H7 (cell line): ENCODE results near the gene YWHAH. TPM values are rescaled to one million over a fixed set of nuclear protein-coding genes. Genes with fewer than 3 reads are reported as not detected.
A peak's percentile ranks its signal among the peaks of the same experiment; 100 is the strongest.

Source experiments
- DNase-seq: peaks from one replicate; pipeline ENCODE4 v3.0.0; 2012
- H3K27me3 ChIP-seq: 2 replicates; pipeline ENCODE4 v1.6.0; 2011; ENCODE audit warnings: mild to moderate bottlenecking, low read length; ENCODE audit not compliant: control insufficient read depth, insufficient read depth
- H3K36me3 ChIP-seq: replicated peaks from 2 replicates; pipeline ENCODE4 v1.5.1; 2011; ENCODE audit warnings: low read length; ENCODE audit not compliant: control insufficient read depth, insufficient read depth
- H3K4me3 ChIP-seq: 2 replicates; pipeline ENCODE4 v1.5.1; 2011; ENCODE audit warnings: low read depth, mild to moderate bottlenecking, control low read depth, low read length, moderate library complexity; ENCODE audit not compliant: insufficient read depth
- total RNA-seq: library from RNA; depleted of rRNA; stranded (reverse); fragments of >200 nt; shearing (Covaris generic); gene quantifications from 2 replicates; pipeline ENCODE4 v1.2.3, GENCODE V29; 2014

YWHAH gene
- total RNA-seq, 1 experiment from 2014 or later, result 229 TPM

DNA sequence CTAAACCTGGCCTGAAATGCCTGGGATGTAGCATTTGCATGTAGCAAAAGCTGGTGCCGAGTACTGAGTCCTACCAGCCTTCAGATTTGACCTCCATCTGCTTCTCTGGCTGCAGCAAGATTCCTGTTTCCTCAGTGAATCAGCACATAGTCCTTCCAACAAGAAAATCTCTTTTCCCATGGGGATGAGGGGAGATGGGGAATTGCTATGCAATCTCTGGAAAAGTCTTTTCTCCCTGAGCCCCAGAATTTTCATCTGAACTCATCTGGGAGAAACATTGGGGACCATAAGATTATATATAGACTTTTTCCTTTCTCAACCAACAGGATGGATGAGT lies 32.0 kb upstream of the YWHAH start:
- Histone ChIP-seq H3K4me3 (no peak overlapping the region), H3K27me3 (no peaks in the 10 kb centered on the region), H3K36me3 (no peaks in the 10 kb centered on the region)
- DNase-seq, result no peak

DNA sequence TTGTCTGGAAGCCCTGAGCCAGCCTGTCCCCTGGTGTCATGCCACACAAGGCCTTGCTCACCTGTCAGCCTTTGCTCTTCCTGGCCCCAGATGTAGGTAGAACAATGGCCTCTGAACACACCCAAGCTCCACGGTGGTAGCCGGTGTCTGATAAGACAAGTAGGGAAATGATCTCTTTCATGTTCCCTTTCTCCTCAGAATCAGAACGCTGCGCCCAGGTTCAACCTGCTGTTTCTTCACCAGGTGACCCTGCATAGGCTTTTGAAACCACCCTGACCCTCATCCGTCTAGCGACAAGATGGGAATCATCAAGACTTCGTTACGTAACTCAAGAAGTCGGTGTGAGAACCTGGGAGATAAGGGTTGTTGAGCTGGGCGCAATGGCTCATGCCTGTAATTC lies 28.7 kb upstream of the YWHAH start:
- H3K4me3 ChIP-seq, result no peak overlapping the region
- no peaks in the 10 kb centered on the region for H3K36me3 ChIP-seq

GRCh38 chr22:31917227-31917921 lies 27.0 kb upstream of the YWHAH start:
- no peak overlapping the region for H3K4me3 ChIP-seq
- no peaks in the 10 kb centered on the region for H3K27me3 ChIP-seq
- H3K36me3 ChIP-seq, result no peaks in the 10 kb centered on the region
- DNase-seq, result no peak

More for the DNA sequence above, 28.7 kb upstream of the YWHAH start:
- no peaks in the 10 kb centered on the region for H3K27me3 ChIP-seq
- no peak for DNase-seq

DNA sequence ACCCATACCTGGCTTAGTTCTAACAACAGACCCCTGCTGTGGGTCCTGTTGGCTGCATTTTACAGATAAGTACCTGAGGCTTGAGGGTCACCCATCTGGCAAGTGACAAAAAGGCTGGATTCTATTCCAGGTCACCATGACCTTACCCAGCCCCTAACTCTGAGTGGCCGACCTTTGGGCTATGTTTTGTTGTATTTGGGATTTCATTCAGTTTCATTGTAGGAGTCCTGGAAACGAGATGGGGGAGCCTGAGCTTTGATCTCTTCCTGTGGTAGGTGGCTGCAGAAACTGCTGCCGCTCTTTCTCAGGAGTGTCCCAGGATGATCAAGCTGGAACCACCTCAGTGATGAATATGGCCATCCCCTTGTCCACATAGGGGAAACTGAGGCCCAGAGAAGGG lies 24.6 kb upstream of the YWHAH start:
- no peak for DNase-seq
- Histone ChIP-seq H3K4me3 (no peak overlapping the region), H3K36me3 (no peaks in the 10 kb centered on the region), H3K27me3 (no peaks in the 10 kb centered on the region)

GRCh38 chr22:31920306-31920705 lies 24.0 kb upstream of the YWHAH start:
- DNase-seq, result no peak
- H3K36me3 ChIP-seq, result no peaks in the 10 kb centered on the region
- H3K4me3 ChIP-seq, result no peak overlapping the region
- no peaks in the 10 kb centered on the region for H3K27me3 ChIP-seq

DNA sequence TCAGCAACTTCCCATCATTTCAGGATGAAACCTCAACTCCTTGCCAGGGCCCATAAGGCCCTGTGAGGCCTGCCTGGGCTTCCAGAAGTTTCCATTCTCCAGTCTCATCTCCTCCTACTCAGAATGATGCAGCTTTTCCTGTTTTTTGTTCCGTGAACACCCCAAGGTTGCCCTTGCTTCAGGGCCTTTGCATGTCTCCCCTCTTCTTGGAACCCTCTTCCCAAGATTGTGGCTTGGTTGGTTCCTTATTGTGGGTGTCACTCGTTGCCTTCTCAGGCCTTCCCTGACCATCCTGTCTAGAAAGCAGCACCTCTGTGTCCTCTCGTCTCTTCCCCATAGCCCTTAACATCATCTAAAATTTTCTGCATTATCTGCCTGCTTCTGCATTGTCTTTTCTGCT lies 23.2 kb upstream of the YWHAH start:
- no peak overlapping the region for H3K4me3 ChIP-seq
- no peaks in the 10 kb centered on the region for H3K36me3 ChIP-seq
- DNase-seq, result no peak
- no peaks in the 10 kb centered on the region for H3K27me3 ChIP-seq

DNA sequence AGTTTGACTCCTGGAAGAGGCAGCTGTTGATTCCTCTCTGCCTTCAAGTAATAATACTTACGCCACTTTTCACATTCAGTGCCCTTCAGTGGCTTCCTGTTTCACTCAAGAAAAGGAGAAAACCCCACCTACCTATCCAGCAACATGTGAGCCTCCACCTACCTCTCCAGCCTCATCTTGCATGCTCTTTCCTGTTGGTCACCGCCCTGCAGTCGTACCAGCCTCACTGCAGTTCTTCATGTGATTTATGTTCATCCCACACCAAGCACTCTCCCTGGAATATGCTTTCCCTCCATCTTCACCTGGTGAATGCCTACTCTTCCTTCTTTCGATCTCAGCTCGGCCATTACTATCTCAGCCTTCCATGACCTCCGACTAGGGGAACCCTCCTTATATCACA lies 21.8 kb upstream of the YWHAH start:
- no peak for DNase-seq
- H3K36me3 ChIP-seq, result no peaks in the 10 kb centered on the region
- no peaks in the 10 kb centered on the region for H3K27me3 ChIP-seq
- H3K4me3 ChIP-seq, result no peak overlapping the region

DNA sequence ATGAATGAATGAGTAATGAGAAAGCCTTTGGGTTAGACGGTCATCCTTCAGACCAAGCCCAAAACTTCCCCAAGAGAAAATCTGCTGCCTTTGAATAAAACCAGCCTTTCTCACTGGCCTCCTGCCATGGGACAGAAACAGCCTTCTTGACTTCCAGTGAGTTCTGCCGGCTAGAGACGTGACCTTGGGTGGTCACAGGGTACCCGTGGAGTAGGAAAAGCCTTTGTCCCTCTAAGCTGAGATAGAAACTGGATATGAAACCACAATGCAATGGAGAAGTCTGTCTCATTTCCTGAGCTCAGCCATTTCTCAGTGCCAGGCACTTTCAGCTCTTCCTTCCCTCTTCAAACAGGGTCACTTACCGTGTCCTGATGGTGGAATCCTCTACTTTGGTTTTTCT lies 21.2 kb upstream of the YWHAH start:
- H3K36me3 ChIP-seq, result no peaks in the 10 kb centered on the region
- DNase-seq, result no peak
- no peaks in the 10 kb centered on the region for H3K27me3 ChIP-seq
- H3K4me3 ChIP-seq, result no peak overlapping the region

GRCh38 chr22:31923747-31924146 lies 20.6 kb upstream of the YWHAH start:
- Histone ChIP-seq H3K4me3 (no peak overlapping the region), H3K36me3 (no peaks in the 10 kb centered on the region), H3K27me3 (no peaks in the 10 kb centered on the region)
- no peak for DNase-seq

GRCh38 chr22:31925056-31925455 lies 19.3 kb upstream of the YWHAH start:
- Histone ChIP-seq H3K27me3 (no peaks in the 10 kb centered on the region), H3K4me3 (no peak overlapping the region), H3K36me3 (no peaks in the 10 kb centered on the region)
- no peak for DNase-seq

- Histone ChIP-seq H3K36me3 (no peaks in the 10 kb centered on the region), H3K27me3 (no peaks in the 10 kb centered on the region), H3K4me3 (no peak overlapping the region)
- DNase-seq, result no peak
Observed at GRCh38 chr22:31926024-31926423, 18.3 kb upstream of the YWHAH start.

DNA sequence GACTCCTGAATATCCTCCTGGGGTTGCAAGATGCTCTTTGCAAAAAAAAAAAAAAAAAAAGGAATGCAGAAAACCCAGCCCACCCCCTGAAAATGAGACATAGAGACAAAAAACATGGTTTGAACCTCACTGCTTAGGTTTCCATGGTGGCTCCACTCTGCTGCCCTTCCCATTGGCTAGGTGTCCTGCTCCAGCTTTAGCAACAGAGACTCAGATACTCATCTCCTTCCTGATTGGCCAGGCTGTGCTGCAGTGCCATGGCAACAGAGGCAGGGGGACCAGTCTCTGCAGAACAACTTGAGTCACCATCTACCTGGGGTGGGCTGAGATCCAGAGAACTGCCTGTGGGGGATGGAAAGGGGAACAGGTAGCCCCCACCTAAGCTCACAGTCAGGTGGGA lies 17.4 kb upstream of the YWHAH start:
- DNase-seq, result peak; percentile 87
- Histone ChIP-seq H3K27me3 (no peaks in the 10 kb centered on the region), H3K36me3 (no peaks in the 10 kb centered on the region), H3K4me3 (no peak overlapping the region)

GRCh38 chr22:31927562-31927961 lies 16.8 kb upstream of the YWHAH start:
- Histone ChIP-seq H3K4me3 (no peak overlapping the region), H3K27me3 (no peaks in the 10 kb centered on the region), H3K36me3 (no peaks in the 10 kb centered on the region)
- DNase-seq, result no peak

GRCh38 chr22:31929167-31929930 lies 15.0 kb upstream of the YWHAH start:
- Histone ChIP-seq H3K36me3 (no peaks in the 10 kb centered on the region), H3K4me3 (no peak overlapping the region), H3K27me3 (no peaks in the 10 kb centered on the region)
- no peak for DNase-seq

- DNase-seq, result no peak
Observed at GRCh38 chr22:31932863-31933262, 11.5 kb upstream of the YWHAH start.

More at GRCh38 chr22:31932863-31933262, 11.5 kb upstream of the YWHAH start:
- Histone ChIP-seq H3K36me3 (no peaks in the 10 kb centered on the region), H3K27me3 (no peaks in the 10 kb centered on the region), H3K4me3 (no peak overlapping the region)
